Breast epithelium (tissue), 4 donors: ENCODE data around the gene SCFD1. TPM values are rescaled to one million over a fixed set of nuclear protein-coding genes. Genes with fewer than 3 reads are reported as not detected.
"Not testable (repeated sequence)": the region's sequence is repeated elsewhere in the genome, so short reads cannot be mapped to it uniquely, and the experiment has no call there.

Experiments used
- DNase-seq, 2 donors: peaks; one replicate each; pipeline ENCODE4 v3.0.0-alpha.2; 2019; ENCODE audit warnings: low spot score in 2 of 2
- H3K27ac ChIP-seq, 2 donors: fragments of 200-600 bp; sonication (generic) in 1 of 2; one replicate each; pipeline ENCODE4 v1.5.1; 2016 to 2019; ENCODE audit warnings: mild to moderate bottlenecking in 1 of 2
- H3K27me3 ChIP-seq, 2 donors: fragments of 200-600 bp; sonication (generic) in 1 of 2; one replicate each; pipeline versions ENCODE4 v1.5.1 to v1.6.0; 2017 to 2019; ENCODE audit warnings: control low read depth in 1 of 2, mild to moderate bottlenecking in 1 of 2
- H3K36me3 ChIP-seq: fragments of 200-600 bp; one replicate; pipeline ENCODE4 v1.5.1; 2019
- H3K4me1 ChIP-seq, 2 donors: fragments of 200-600 bp; sonication (generic); one replicate each; pipeline ENCODE4 v1.5.1; 2016 to 2019; ENCODE audit warnings: control low read depth in 1 of 2
- H3K4me3 ChIP-seq, 3 donors: fragments of 200-600 bp; sonication (generic); 1 replicate in 2 of 3; 2 replicates in 1 of 3; pipeline ENCODE4 v1.5.1; 2016 to 2019; ENCODE audit warnings: mild to moderate bottlenecking in 3 of 3, moderate library complexity in 2 of 3
- H3K9me3 ChIP-seq, 2 donors: fragments of 200-600 bp; sonication (generic) in 1 of 2; one replicate each; pipeline ENCODE4 v1.5.1; 2016 to 2019; ENCODE audit warnings: control low read depth in 1 of 2
- POLR2A ChIP-seq: fragments of 450-650 bp; IDR thresholded peaks from one replicate; pipeline ENCODE4 v1.6.1; 2016; ENCODE audit warnings: antibody characterized with exemption, mild to moderate bottlenecking, moderate library complexity
- POLR2AphosphoS5 ChIP-seq, 3 donors: sonication (generic); formaldehyde crosslinking; IDR thresholded peaks; one replicate each; pipeline ENCODE4 v1.6.1; 2017; ENCODE audit warnings: antibody characterized with exemption in 3 of 3
- intact Hi-C: fragments of 100-400 bp; cut with DNase I; formaldehyde crosslinking; loops from one replicate; pipeline ENCODE4 v1.15.1; 2023; ENCODE audit warnings: low total_unique reads
- total RNA-seq, 3 donors: library from RNA; depleted of rRNA; stranded (reverse); fragments of >200 nt; gene quantifications; one replicate each; pipeline ENCODE4 v1.1.0, GENCODE V29; 2016
- TF ChIP-seq, protein P1 (sequence below), 3 donors: fragments of 450-650 bp; IDR thresholded peaks; one replicate each; pipeline ENCODE4 v1.5.1; 2016 to 2017; ENCODE audit warnings: antibody characterized with exemption in 3 of 3, mild to moderate bottlenecking in 3 of 3, moderate library complexity in 3 of 3

Gene SCFD1
- total RNA-seq, 3 donors from 2014 or later: 64.6 to 93.1 (median 73.5) TPM

DNA sequence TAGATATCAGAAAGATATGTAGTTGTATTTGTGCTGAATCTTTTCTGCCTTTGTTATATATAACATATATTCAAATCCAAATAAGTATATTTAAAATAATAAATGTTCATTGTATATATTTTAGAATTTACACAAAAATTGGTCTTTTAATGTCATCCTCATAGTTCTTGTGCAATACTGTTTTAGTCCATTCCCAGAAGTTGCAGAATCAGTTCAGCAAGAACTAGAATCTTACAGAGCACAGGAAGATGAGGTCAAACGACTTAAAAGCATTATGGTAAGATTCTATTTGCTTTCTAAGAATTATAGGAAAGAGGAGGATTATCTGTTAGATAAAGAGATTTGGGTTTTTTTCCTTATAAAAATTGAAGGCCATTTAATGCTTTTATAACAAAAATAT lies 51.0 kb downstream of the SCFD1 start:
- intact Hi-C loops: no loop called here
- H3K36me3 ChIP-seq: no peaks in the 10 kb centered on the region
- H3K9me3 ChIP-seq: no peaks in the 10 kb centered on the region
- no peaks in the 10 kb centered on the region for H3K4me1 ChIP-seq
- no peak overlapping the region for H3K4me3 ChIP-seq
- no peaks in the 10 kb centered on the region for H3K27me3 ChIP-seq
- DNase-seq: no peak
- H3K27ac ChIP-seq: no peak overlapping the region
- TF ChIP-seq, protein P1, sequence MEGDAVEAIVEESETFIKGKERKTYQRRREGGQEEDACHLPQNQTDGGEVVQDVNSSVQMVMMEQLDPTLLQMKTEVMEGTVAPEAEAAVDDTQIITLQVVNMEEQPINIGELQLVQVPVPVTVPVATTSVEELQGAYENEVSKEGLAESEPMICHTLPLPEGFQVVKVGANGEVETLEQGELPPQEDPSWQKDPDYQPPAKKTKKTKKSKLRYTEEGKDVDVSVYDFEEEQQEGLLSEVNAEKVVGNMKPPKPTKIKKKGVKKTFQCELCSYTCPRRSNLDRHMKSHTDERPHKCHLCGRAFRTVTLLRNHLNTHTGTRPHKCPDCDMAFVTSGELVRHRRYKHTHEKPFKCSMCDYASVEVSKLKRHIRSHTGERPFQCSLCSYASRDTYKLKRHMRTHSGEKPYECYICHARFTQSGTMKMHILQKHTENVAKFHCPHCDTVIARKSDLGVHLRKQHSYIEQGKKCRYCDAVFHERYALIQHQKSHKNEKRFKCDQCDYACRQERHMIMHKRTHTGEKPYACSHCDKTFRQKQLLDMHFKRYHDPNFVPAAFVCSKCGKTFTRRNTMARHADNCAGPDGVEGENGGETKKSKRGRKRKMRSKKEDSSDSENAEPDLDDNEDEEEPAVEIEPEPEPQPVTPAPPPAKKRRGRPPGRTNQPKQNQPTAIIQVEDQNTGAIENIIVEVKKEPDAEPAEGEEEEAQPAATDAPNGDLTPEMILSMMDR (IDR thresholded peaks at IDR 0.05): no peak
- TF ChIP-seq POLR2AphosphoS5 (IDR thresholded peaks at IDR 0.05) (no peak), POLR2A (no peak)

DNA sequence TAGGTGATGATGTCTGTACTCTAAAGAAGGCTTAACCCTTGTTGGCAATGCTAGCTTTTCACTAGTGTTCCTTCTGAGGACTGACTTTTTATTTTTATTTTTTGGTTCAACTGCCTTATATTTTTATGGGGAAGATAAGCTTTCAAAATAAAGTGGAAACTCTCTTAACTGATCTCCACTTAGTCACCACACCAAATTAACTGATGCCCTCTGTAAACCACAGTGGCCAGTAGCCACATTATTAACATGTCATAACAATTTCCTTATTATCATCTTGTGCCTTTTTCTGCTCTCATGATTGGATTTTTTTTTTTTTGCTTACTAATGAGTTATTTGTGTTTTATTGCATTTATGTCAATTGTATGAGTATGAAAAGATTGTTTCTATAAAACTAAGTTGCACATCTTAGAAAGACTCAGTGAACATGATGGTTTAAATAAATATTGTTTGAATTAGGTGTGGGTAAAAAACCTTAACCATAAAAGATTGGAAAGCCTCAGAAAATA lies 56.9 kb downstream of the SCFD1 start:
- no peaks in the 10 kb centered on the region for H3K36me3 ChIP-seq
- no peak for DNase-seq
- H3K9me3 ChIP-seq: no peaks in the 10 kb centered on the region
- intact Hi-C loops: no loop called here
- H3K27ac ChIP-seq: no peak overlapping the region
- H3K27me3 ChIP-seq: no peaks in the 10 kb centered on the region
- no peaks in the 10 kb centered on the region for H3K4me1 ChIP-seq
- TF ChIP-seq, protein P1 (IDR thresholded peaks at IDR 0.05): no peak
- TF ChIP-seq POLR2A (no peak), POLR2AphosphoS5 (IDR thresholded peaks at IDR 0.05) (no peak)
- no peak overlapping the region for H3K4me3 ChIP-seq

- Histone ChIP-seq H3K4me1 (no peaks in the 10 kb centered on the region), H3K27ac (no peak overlapping the region), H3K36me3 (no peaks in the 10 kb centered on the region), H3K27me3 (no peaks in the 10 kb centered on the region), H3K9me3 (no peaks in the 10 kb centered on the region), H3K4me3 (no peak overlapping the region)
- no peak for DNase-seq
- intact Hi-C loops: no loop called here
- TF ChIP-seq, protein P1 (IDR thresholded peaks at IDR 0.05): no peak
- TF ChIP-seq POLR2AphosphoS5 (IDR thresholded peaks at IDR 0.05) (no peak), POLR2A (no peak)
Observed at GRCh38 chr14:30680036-30680435, 57.9 kb downstream of the SCFD1 start.

- H3K9me3 ChIP-seq, H3K4me3 ChIP-seq, H3K4me1 ChIP-seq, DNase-seq, H3K27ac ChIP-seq, intact Hi-C loops, H3K36me3 ChIP-seq, H3K27me3 ChIP-seq: not testable (repeated sequence)
Observed at GRCh38 chr14:30680776-30681175, 58.7 kb downstream of the SCFD1 start.

DNA sequence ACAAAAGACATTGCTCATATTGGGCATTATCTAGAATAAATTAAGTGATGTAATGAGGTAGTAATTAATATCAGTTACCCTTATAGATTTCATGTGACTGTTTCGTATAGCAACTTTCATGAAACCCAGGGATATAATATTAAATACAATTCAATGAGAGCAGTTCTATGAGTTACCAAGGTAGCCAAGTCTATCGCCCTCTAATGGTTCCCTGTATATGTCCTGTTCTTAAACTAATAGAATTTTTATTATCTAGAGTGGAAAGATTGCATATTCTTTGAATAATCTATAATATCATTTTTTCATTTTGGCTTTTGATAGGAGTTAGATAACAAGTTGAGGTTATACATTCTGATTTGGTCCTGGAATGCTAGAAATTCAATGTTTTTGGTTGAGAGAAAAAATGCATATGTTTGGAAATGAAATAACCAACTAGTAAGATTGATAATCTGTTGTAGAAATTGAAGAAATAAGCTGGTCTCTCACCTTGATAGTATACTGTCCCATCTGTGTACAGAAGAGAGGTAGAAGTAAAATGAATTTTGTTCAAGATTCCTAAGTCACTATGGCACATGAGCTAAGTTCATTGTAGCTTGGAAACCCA lies 59.7 kb downstream of the SCFD1 start:
- no peak overlapping the region for H3K4me3 ChIP-seq
- no peaks in the 10 kb centered on the region for H3K4me1 ChIP-seq
- TF ChIP-seq POLR2A: no peak
- TF ChIP-seq, protein P1 (IDR thresholded peaks at IDR 0.05): no peak
- TF ChIP-seq POLR2AphosphoS5 (IDR thresholded peaks at IDR 0.05): no peak
- DNase-seq: no peak
- intact Hi-C loops: no loop called here
- no peaks in the 10 kb centered on the region for H3K27me3 ChIP-seq
- no peaks in the 10 kb centered on the region for H3K36me3 ChIP-seq
- no peak overlapping the region for H3K27ac ChIP-seq
- no peaks in the 10 kb centered on the region for H3K9me3 ChIP-seq
